ENCODE measurements around the gene TMEM150A. TPM values are rescaled to one million over a fixed set of nuclear protein-coding genes. Genes with fewer than 3 reads are reported as not detected.
A peak's percentile ranks its signal among the peaks of the same experiment; 100 is the strongest.

Gene TMEM150A
- total and polyA plus RNA-seq, 2 of the 13 experiments (the other 11 are each of a cell fraction or from before 2014, with no cell fraction given): 30.1 to 70.4 TPM

GRCh38 chr2:85599468-85600234 lies 2.8 kb downstream of the TMEM150A start (continued):
- TF ChIP-seq AGO1 (IDR thresholded peaks at IDR 0.05; ENCODE audit: low read depth, low read length, poor library complexity, severe bottlenecking) (peak; percentile 57), NR2C2 (CRISPR knock-in tag; IDR thresholded peaks at IDR 0.05; ENCODE audit: borderline replicate concordance) (no peak), ZNF598 (CRISPR knock-in tag; IDR thresholded peaks at IDR 0.05; ENCODE audit: borderline replicate concordance) (0 out of 2 replicates have a peak, but pooled peaks have one; percentile 59), SALL1 (CRISPR knock-in tag; IDR thresholded peaks at IDR 0.05) (0 out of 2 replicates have a peak, but pooled peaks have one; percentile 8), ZNF574 (CRISPR knock-in tag; IDR thresholded peaks at IDR 0.05) (peak; percentile 15; the same call in 1 of the 2 replicates), ZNF792 (CRISPR knock-in tag; IDR thresholded peaks at IDR 0.05) (no peak), ZNF615 (CRISPR knock-in tag; IDR thresholded peaks at IDR 0.05; ENCODE audit: borderline replicate concordance) (no peak), HIC2 (CRISPR knock-in tag; IDR thresholded peaks at IDR 0.05; ENCODE audit: low read depth) (no peak), ZNF687 (CRISPR knock-in tag; IDR thresholded peaks at IDR 0.05) (peak; percentile 79), MTERF4 (CRISPR knock-in tag; IDR thresholded peaks at IDR 0.05) (no peak), ZFX (CRISPR knock-in tag; IDR thresholded peaks at IDR 0.05; ENCODE audit: low read depth) (peak; percentile 44; the same call in 1 of the 2 replicates), AGO2 (optimal IDR thresholded peaks at IDR 0.05; ENCODE audit: low read depth, low read length) (peak; percentile 94), HNRNPL (IDR thresholded peaks at IDR 0.05; ENCODE audit: low read depth, low read length) (peak; percentile 38; the same call in 1 of the 2 replicates), ZNF891 (CRISPR knock-in tag; IDR thresholded peaks at IDR 0.05) (peak; percentile 42; the same call in 1 of the 2 replicates), RXRA (CRISPR knock-in tag; IDR thresholded peaks at IDR 0.05) (0 out of 2 replicates have a peak, but pooled peaks have one; percentile 28), NFYB (CRISPR knock-in tag; IDR thresholded peaks at IDR 0.05) (no peak), SP4 (CRISPR knock-in tag; IDR thresholded peaks at IDR 0.05) (peak; percentile 32; the same call in 1 of the 2 replicates)
